GM21360 (cell line): ENCODE measurements around the gene MRTFA.

ENCODE experiments used
- ATAC-seq: cut with Tn5 transposase; IDR thresholded peaks from one replicate; pipeline ENCODE4 v1.9.1; 2021; ENCODE audit warnings: mild to moderate bottlenecking, moderate library complexity; ENCODE audit not compliant: unreplicated experiment

Gene MRTFA

DNA sequence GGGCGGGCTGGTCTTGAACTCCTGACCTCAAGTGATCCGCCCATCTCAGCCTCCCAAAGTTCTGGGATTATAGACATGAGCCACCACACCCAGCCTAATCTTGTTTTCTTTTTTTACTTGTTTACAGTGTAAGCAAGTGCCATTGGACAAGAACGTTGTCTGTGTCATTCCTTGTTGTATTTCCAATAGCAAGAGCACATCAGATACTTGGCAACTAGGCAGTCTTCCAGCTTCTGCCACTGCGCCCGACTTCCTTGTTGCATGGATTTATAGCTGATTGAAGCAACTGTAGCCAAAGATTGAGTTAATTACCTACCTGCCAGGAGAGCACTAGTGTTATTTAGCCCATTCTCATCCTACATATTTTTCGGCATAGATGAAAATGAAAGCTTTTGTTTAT lies 269.2 kb downstream of the MRTFA start:
- no peak for ATAC-seq

GRCh38 chr22:40366068-40366467 lies 270.5 kb downstream of the MRTFA start:
- ATAC-seq = no peak

- no peak for ATAC-seq
These were observed 272.1 kb downstream of the MRTFA start for GRCh38 chr22:40364431-40364830.

DNA sequence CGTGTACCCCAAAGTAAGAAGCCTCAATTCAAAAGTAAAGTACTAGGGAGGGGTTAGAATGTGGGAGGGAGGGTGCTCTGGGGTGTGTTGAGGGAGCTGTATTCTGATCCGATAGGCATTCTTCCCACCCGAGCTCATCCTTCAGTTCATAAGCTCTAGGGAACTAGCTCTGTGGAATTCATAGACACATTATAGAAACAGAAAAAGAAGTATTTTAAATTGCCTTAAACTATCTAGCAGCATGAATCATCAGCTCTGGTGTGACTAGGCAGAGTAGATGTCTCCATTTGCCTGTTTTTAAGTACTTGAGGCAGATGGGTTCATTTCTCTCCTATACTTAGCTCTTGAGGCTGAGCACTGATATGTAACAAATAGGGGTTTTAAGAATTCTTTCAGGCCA lies 273.5 kb downstream of the MRTFA start:
- no peak for ATAC-seq

GRCh38 chr22:40361100-40361499 lies 275.4 kb downstream of the MRTFA start:
- ATAC-seq = no peak
